Endometrial microvascular endothelial cells (primary cell): ENCODE results near the gene PTPRN2. TPM values are rescaled to one million over a fixed set of nuclear protein-coding genes. Genes with fewer than 3 reads are reported as not detected.

ENCODE experiments used
- in situ Hi-C: cut with HindIII; loops from 2 replicates; pipeline ENCODE4 v1.10.0; 2017; ENCODE audit warnings: low sequenced_read_pairs, low pct_unique_long_range_greater_than_20kb; ENCODE audit errors: inconsistent ontology term
- total RNA-seq: library from RNA; depleted of rRNA; stranded (reverse); fragments of >200 nt; gene quantifications from one replicate; pipeline ENCODE4 v1.2.3, GENCODE V29; 2015; ENCODE audit errors: inconsistent ontology term

The PTPRN2 gene
- total RNA-seq, 1 donor from 2014 or later = 13.3 TPM

GRCh38 chr7:158582089-158582456 is 5.5 kb downstream of the PTPRN2 start:
- in situ Hi-C loops = no loop called here

GRCh38 chr7:158581440-158582088 is 6.1 kb downstream of the PTPRN2 start:
- in situ Hi-C loops = no loop called here

DNA sequence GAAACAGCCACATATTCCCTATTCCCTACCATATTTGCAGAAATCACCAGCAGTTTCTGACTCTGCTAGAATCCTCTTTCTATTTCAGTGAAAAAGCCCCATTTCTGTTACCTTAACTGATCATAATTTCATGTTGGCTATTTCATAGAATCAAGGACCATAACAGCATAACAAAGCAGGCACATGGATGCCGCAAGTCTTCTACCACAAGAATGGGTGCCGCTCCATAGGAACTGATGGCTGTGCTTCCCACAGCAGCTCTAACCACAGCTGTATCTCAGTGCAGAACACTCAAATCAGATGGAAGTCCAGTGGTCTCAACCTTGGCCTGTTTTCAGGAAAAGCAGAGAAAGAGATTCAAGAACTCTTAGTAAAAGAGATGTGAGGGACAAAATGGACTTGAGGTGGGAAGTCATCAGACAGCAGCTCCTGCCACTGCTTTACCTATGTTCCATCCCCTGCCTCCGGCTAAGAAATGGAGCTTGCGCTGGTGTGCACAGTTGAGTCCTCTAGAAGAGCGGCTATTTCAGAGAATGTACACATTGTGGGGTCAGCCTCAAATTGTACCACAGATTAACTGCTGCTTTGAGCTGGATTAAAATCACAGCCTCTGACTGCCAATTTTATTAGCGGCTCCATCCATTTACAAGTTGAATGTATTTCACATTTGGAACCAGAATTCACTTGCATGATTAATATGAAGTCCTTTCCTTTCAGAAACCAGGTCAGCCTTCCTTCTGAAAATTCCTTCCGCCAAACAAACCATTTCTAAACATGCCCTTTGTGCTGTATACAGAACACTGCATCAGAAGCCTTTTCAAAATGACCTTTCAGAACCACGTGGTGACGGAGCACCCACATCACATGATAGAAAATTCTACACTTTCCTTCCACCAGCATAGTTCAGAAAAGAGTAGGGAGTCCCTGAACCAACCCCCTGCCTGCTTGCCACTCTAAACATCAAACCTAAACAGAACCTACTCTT is 7.7 kb downstream of the PTPRN2 start:
- in situ Hi-C loops = no loop called here

- in situ Hi-C loops = no loop called here
These were observed 11.4 kb downstream of the PTPRN2 start for GRCh38 chr7:158576050-158576762.

DNA sequence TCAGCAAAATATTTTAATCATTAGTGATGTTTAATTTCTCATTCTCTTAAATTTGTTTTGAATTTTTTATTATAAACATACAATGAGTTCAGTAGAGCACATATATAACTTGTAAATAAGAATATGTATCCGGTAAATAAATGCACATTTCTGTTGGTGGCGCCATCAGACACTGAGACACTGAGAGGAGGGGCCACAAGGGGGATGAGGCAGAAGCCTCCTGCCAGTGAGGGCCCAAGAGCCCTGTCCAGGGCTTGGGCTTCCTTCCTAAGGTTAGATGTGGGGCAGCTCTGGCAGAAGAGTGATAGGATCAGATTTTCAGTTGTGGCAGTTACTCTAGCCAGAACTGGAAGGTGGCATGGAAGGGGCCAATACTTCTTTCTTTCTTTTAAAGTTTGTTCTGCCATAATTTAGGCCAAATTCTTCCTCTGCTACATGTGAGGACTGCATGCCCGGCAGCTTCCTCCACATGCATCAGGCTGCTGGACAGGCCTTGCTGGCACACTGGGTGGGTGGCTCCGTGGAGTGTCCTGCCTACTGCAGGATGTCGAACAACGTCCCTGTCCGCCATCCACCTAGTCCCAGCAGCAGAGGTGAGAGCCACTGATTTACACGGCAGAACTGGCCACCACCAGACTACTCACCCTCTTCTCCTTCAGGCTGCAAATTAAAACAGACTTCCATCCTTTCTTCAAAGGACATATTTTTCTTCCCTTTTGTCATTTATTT is 13.2 kb downstream of the PTPRN2 start:
- in situ Hi-C loops = no loop called here

- in situ Hi-C loops = no loop called here
These were observed 14.3 kb downstream of the PTPRN2 start for GRCh38 chr7:158573310-158573709.

- in situ Hi-C loops = no loop called here
These were observed 15.4 kb downstream of the PTPRN2 start for GRCh38 chr7:158572000-158572828.

GRCh38 chr7:158570449-158571170 is 17.0 kb downstream of the PTPRN2 start:
- in situ Hi-C loops = no loop called here

DNA sequence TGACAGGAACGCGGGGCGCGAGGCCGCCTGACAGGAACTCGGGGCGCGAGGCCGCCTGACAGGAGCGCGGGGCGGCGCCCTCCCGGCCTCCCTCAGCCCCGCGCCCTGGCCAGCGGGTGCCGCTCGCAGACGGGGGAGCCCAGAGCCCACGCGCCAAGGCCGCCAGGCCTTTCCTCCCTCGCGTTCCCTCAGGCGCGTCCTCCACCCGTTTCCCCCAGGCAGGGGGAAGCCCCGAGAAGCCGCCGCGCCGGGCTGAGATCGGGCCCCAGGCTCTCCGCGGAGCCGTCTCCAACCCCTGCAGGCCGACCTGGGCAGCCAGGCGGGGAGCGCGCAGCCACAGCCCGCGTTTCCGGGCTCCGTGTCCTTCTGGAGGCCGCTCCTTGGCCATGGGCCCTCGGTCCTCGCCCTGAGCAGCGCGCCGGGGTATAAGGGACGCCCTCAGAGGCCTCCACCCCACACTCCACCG is 17.7 kb downstream of the PTPRN2 start:
- in situ Hi-C loops = no loop called here

DNA sequence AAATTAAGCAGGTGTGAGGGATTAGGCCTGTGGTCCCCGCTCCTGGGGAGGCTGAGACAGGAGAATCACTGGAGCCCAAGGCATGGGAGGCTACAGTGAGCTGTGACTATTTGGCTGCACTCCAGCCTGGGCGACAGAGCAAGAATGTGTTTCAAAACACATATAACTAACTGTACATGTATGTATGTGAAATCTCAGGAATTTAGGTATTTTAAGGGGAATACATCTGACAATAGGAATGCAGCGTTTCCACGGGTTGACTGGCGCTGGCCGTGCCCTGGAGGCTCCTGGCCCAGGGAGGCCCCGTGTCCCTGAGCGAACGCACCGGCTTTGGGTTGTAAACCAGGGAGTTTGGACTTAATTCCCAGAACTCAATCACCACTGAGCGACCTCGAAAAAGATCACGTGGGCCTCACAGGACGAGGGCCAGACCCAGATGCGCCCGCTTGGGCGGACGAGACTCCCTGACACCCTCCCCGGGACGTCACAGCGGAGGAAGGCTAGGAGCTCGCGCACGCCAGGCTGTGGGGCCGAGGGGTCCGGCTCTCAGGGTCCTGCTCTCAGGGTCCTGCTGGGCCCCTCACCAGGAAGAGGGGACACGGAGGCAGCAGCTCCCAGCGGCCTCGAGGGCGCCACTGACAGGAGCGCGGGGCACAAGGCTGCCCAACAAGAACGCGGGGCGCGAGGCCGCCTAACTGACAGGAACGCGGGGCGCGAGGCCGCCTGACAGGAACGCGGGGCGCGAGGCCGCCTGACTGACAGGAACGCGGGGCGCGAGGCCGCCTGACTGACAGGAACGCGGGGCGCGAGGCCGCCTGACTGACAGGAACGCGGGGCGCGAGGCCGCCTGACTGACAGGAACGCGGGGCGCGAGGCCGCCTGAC is 18.4 kb downstream of the PTPRN2 start:
- in situ Hi-C loops = no loop called here

GRCh38 chr7:158567153-158567603 is 20.4 kb downstream of the PTPRN2 start:
- in situ Hi-C loops = no loop called here

DNA sequence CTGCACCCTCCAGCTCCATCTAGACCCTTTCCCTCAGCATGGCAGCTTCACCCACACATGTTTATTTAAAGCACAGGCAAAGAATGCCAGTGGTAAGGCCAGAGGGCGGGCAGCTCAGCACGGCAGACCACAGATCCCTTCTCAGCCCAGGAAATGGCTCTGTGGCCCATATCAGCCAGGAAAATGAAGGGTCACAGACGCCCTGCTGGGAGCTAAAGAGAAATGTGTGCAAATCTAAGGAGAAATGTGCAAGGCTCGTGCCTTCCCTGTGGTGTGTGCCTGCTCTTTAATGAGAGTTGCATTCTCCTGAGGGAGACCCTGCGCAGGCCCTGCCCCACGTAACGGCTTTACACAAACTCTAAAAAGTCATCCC is 23.0 kb downstream of the PTPRN2 start:
- in situ Hi-C loops = no loop called here

DNA sequence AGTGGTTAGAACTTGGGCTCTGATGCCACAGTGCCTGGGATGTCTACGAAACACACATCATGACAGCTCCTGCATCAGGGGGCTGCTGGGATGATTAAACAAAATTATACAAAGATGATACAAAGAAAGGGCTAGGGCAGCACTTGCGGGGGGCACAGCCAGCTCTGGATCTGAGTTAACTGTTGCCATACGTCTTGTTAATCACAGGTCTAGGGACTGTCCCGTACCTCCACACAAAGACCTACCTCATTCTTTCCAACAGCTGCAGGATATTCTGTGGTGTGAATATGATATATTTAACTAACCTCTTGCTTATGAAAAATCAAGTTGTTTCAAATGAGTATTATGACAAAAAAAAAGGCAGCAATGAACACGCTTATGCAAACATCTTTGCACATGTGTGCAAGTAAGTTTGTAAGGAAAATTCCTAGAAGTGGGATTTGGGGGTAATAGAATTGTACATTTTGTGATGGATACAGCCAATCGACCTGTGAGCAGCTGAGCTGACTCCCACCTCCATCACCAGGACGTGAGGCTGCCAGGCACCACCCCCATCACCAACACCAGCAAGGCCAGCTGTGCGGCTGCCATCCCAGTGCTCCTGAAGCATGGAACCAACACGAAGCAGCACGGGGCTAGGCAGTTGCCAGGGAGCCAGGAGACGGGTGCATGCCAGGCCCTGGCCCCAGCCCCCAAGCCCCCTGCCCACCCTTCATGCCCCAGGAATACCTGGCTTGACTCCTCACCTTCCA is 23.5 kb downstream of the PTPRN2 start:
- in situ Hi-C loops = no loop called here

GRCh38 chr7:158563051-158563450 is 24.6 kb downstream of the PTPRN2 start:
- in situ Hi-C loops = no loop called here

GRCh38 chr7:158562517-158562916 is 25.1 kb downstream of the PTPRN2 start:
- in situ Hi-C loops = no loop called here

GRCh38 chr7:158561659-158562058 is 26.0 kb downstream of the PTPRN2 start:
- in situ Hi-C loops = no loop called here
